GM23338 (cell line): ENCODE measurements around the gene C9orf85. TPM values are rescaled to one million over a fixed set of nuclear protein-coding genes. Genes with fewer than 3 reads are reported as not detected.

Source experiments
- ATAC-seq: fragments of 200-7000 bp; cut with Tn5 transposase; 3 replicates; pipeline ENCODE4 v1.9.1; 2020
- DNase-seq: peaks from one replicate; pipeline ENCODE4 v3.0.0-alpha.2; 2015; ENCODE audit warnings: low spot score
- H2AFZ ChIP-seq: fragments of 200-600 bp; sonication (generic); 2 replicates; pipeline ENCODE4 v1.8.0; 2016; ENCODE audit warnings: antibody characterized with exemption, mild to moderate bottlenecking, moderate library complexity
- H3F3A ChIP-seq: fragments of 200-600 bp; sonication (generic); replicated peaks from 2 replicates; pipeline ENCODE4 v1.8.0; 2017; ENCODE audit warnings: antibody characterized with exemption, mixed run types, low read depth
- H3K27ac ChIP-seq: fragments of 200-600 bp; sonication (generic); 2 replicates; pipeline ENCODE4 v1.6.1; 2016; ENCODE audit warnings: low read depth
- H3K27me3 ChIP-seq: fragments of 200-600 bp; sonication (generic); 2 replicates; pipeline ENCODE4 v1.8.0; 2016; ENCODE audit warnings: mild to moderate bottlenecking, mixed run types, moderate library complexity; ENCODE audit not compliant: insufficient read depth
- H3K36me3 ChIP-seq: fragments of 200-600 bp; sonication (generic); 2 replicates; pipeline ENCODE4 v1.8.0; 2016; ENCODE audit warnings: mild to moderate bottlenecking; ENCODE audit not compliant: insufficient read depth
- H3K4me1 ChIP-seq: fragments of 200-600 bp; sonication (generic); 2 replicates; pipeline ENCODE4 v1.8.0; 2016; ENCODE audit warnings: mild to moderate bottlenecking, moderate library complexity; ENCODE audit not compliant: insufficient read depth
- H3K4me2 ChIP-seq: fragments of 200-600 bp; sonication (generic); 2 replicates; pipeline ENCODE4 v1.7.1; 2017; ENCODE audit warnings: mixed run types
- H3K4me3 ChIP-seq: fragments of 200-600 bp; sonication (generic); 2 replicates; pipeline ENCODE4 v1.6.1; 2016; ENCODE audit warnings: mixed run types
- H3K79me2 ChIP-seq: fragments of 200-600 bp; sonication (generic); replicated peaks from 2 replicates; pipeline ENCODE4 v1.8.0; 2017; ENCODE audit warnings: mild to moderate bottlenecking; ENCODE audit not compliant: insufficient read depth
- H3K9me2 ChIP-seq: fragments of 200-600 bp; sonication (generic); 2 replicates; pipeline ENCODE4 v1.8.0; 2017; ENCODE audit not compliant: insufficient read depth
- H4K20me1 ChIP-seq: fragments of 200-600 bp; sonication (generic); replicated peaks from 2 replicates; pipeline ENCODE4 v1.8.0; 2017; ENCODE audit warnings: mild to moderate bottlenecking; ENCODE audit not compliant: insufficient read depth
- H3K27ac Mint-ChIP-seq: 2 replicates; pipeline ENCODE4 v1.8.0; 2020; ENCODE audit warnings: inconsistent platforms, mild to moderate bottlenecking, moderate library complexity, mixed read lengths
- H3K27me3 Mint-ChIP-seq: 3 replicates; pipeline ENCODE4 v1.8.0; 2022; ENCODE audit warnings: low read depth, mild to moderate bottlenecking, moderate library complexity, mixed read lengths, inconsistent platforms; ENCODE audit not compliant: insufficient read depth, poor library complexity
- H3K36me3 Mint-ChIP-seq: 3 replicates; pipeline ENCODE4 v1.8.0; 2021; ENCODE audit warnings: low read depth, mild to moderate bottlenecking, inconsistent platforms, moderate library complexity, mixed read lengths
- H3K4me1 Mint-ChIP-seq: 3 replicates; pipeline ENCODE4 v1.8.0; 2020; ENCODE audit warnings: mild to moderate bottlenecking, inconsistent platforms, mixed read lengths
- H3K4me3 Mint-ChIP-seq: 3 replicates; pipeline ENCODE4 v1.8.0; 2021; ENCODE audit warnings: moderate library complexity, mild to moderate bottlenecking, inconsistent platforms, mixed read lengths
- H3K9me3 Mint-ChIP-seq: 3 replicates; pipeline ENCODE4 v1.8.0; 2020; ENCODE audit warnings: moderate library complexity, mild to moderate bottlenecking, inconsistent platforms, mixed read lengths
- EZH2 ChIP-seq: fragments of 200-600 bp; sonication (generic); IDR thresholded peaks from one replicate; pipeline ENCODE4 v1.8.0; 2017; ENCODE audit warnings: antibody characterized with exemption, mild to moderate bottlenecking, low read depth; ENCODE audit not compliant: unreplicated experiment
- EZH2phosphoT487 ChIP-seq: fragments of 200-600 bp; sonication (generic); IDR thresholded peaks from one replicate; pipeline ENCODE4 v1.8.1; 2018; ENCODE audit warnings: antibody characterized with exemption; ENCODE audit not compliant: unreplicated experiment
- JUNB ChIP-seq: IDR thresholded peaks from one replicate; pipeline ENCODE4 v1.6.1; 2016; ENCODE audit warnings: antibody characterized with exemption; ENCODE audit not compliant: unreplicated experiment
- POLR2AphosphoS5 ChIP-seq: IDR thresholded peaks from 2 replicates; pipeline ENCODE4 v1.6.1; 2016; ENCODE audit warnings: antibody characterized with exemption, low read depth
- ZNF114 ChIP-seq: fragments of 250-450 bp; sonication (Bioruptor Pico); IDR thresholded peaks from 2 replicates; pipeline ENCODE4 v1.5.0; 2020; ENCODE audit warnings: mild to moderate bottlenecking, moderate library complexity
- ZNF331 ChIP-seq: fragments of 250-450 bp; sonication (Bioruptor Pico); IDR thresholded peaks from 2 replicates; pipeline ENCODE4 v1.5.0; 2020; ENCODE audit warnings: low read depth, mild to moderate bottlenecking, moderate library complexity
- polyA plus RNA-seq: library from polyadenylated mRNA; unstranded; fragments of >200 nt; fragmentation: Nextera tagmentation; extraction: Ambion mirVana; gene quantifications from 2 replicates; pipeline ENCODE4 v1.2.1, GENCODE V29; 2016
- total RNA-seq: library from RNA; depleted of rRNA; stranded (reverse); fragments of >200 nt; shearing (Covaris generic); gene quantifications from 2 replicates; pipeline ENCODE4 v1.2.3, GENCODE V29; 2014
- TF ChIP-seq, protein P1 (sequence below): IDR thresholded peaks from one replicate; pipeline ENCODE4 v1.6.1; 2018; ENCODE audit warnings: antibody characterized with exemption; ENCODE audit not compliant: unreplicated experiment
- TF ChIP-seq, protein P2 (sequence below), 2 experiments: fragments of 200-600 bp in 1 of 2; sonication (generic) in 1 of 2; conservative IDR thresholded peaks; 2 replicates each; pipeline versions ENCODE4 v1.5.1 to v1.6.1; 2016 to 2017; ENCODE audit warnings: antibody characterized with exemption in 2 of 2, low read depth in 2 of 2, mild to moderate bottlenecking in 2 of 2, moderate library complexity in 1 of 2
- TF ChIP-seq, protein P3 (sequence below): IDR thresholded peaks from 2 replicates; pipeline ENCODE4 v1.6.1; 2016; ENCODE audit warnings: antibody characterized with exemption
- TF ChIP-seq, protein P4 (sequence below): fragments of 250-450 bp; sonication (Bioruptor Pico); IDR thresholded peaks from 2 replicates; pipeline ENCODE4 v1.5.0; 2020; ENCODE audit warnings: mild to moderate bottlenecking, moderate library complexity

C9orf85 gene
- total and polyA plus RNA-seq, 2 experiments from 2014 or later = 10.3 to 20.8 TPM

DNA sequence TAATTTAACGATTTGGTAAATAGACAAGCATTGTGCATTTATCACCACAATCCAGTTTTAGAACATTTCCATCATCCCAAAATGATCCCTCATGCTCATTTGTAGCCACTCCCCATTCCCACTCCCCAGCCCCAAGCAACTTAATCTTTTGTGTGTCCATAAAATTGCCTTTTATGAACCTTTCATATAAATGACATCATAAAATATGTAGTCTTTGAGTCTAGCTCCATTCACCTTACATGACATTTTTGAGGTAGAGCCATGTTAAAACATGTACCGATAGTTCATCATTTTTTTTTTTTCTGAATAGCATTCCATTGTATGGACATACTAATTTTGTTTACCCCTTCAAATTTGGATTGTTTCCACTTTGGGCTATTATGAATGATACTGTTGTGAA lies 70.5 kb downstream of the C9orf85 start (continued):
- TF ChIP-seq, protein P1, sequence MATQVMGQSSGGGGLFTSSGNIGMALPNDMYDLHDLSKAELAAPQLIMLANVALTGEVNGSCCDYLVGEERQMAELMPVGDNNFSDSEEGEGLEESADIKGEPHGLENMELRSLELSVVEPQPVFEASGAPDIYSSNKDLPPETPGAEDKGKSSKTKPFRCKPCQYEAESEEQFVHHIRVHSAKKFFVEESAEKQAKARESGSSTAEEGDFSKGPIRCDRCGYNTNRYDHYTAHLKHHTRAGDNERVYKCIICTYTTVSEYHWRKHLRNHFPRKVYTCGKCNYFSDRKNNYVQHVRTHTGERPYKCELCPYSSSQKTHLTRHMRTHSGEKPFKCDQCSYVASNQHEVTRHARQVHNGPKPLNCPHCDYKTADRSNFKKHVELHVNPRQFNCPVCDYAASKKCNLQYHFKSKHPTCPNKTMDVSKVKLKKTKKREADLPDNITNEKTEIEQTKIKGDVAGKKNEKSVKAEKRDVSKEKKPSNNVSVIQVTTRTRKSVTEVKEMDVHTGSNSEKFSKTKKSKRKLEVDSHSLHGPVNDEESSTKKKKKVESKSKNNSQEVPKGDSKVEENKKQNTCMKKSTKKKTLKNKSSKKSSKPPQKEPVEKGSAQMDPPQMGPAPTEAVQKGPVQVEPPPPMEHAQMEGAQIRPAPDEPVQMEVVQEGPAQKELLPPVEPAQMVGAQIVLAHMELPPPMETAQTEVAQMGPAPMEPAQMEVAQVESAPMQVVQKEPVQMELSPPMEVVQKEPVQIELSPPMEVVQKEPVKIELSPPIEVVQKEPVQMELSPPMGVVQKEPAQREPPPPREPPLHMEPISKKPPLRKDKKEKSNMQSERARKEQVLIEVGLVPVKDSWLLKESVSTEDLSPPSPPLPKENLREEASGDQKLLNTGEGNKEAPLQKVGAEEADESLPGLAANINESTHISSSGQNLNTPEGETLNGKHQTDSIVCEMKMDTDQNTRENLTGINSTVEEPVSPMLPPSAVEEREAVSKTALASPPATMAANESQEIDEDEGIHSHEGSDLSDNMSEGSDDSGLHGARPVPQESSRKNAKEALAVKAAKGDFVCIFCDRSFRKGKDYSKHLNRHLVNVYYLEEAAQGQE = no peak
- TF ChIP-seq JUNB = no peak
- TF ChIP-seq, protein P2, sequence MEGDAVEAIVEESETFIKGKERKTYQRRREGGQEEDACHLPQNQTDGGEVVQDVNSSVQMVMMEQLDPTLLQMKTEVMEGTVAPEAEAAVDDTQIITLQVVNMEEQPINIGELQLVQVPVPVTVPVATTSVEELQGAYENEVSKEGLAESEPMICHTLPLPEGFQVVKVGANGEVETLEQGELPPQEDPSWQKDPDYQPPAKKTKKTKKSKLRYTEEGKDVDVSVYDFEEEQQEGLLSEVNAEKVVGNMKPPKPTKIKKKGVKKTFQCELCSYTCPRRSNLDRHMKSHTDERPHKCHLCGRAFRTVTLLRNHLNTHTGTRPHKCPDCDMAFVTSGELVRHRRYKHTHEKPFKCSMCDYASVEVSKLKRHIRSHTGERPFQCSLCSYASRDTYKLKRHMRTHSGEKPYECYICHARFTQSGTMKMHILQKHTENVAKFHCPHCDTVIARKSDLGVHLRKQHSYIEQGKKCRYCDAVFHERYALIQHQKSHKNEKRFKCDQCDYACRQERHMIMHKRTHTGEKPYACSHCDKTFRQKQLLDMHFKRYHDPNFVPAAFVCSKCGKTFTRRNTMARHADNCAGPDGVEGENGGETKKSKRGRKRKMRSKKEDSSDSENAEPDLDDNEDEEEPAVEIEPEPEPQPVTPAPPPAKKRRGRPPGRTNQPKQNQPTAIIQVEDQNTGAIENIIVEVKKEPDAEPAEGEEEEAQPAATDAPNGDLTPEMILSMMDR (conservative IDR thresholded peaks at IDR 0.05; ENCODE audit: low read depth in 2 of 2) = no peak
- no peak for TF ChIP-seq ZNF331

DNA sequence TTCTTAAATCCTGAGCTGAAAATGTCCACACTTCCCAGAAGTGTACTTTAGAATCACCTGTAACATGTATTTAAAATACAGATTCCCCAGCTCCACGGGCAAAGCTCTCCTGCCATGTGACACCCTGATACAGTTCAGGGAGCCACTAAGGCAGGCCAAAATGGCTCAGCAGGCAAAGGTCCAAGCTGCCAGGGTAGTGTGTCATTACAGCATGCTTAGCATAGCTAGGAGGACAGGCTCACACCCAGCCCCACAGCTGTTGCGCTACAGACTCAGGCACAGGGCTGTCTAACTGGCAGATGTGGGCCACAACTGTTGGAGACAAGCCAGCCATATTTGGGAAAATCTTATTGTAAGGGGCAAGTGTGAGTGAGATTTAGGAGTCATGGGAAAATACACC lies 73.0 kb downstream of the C9orf85 start:
- Mint-ChIP-seq H3K9me3 (no peaks in the 10 kb centered on the region; the same call in 2 of the 3 replicates), H3K27me3 (peaks cover 4% of the 10 kb centered on the region), H3K27ac (no peak overlapping the region), H3K4me3 (no peak overlapping the region; the same call in 2 of the 3 replicates), H3K36me3 (no peaks in the 10 kb centered on the region; the same call in 2 of the 3 replicates), H3K4me1 (peaks cover 31% of the 10 kb centered on the region)
- peak overlapping the region; percentile 55 for H3K27ac ChIP-seq
- no peaks in the 10 kb centered on the region for H3K36me3 ChIP-seq
- H3K27me3 ChIP-seq = no peaks in the 10 kb centered on the region
- no peaks in the 10 kb centered on the region for H4K20me1 ChIP-seq
- 0 out of 2 replicates have a peak, but pooled peaks cover 3% of the 10 kb centered on the region for H3K9me2 ChIP-seq
- H3K4me3 ChIP-seq = no peak overlapping the region
- no peaks in the 10 kb centered on the region for H3F3A ChIP-seq
- DNase-seq (no peak), ATAC-seq (peak; percentile 24)
- H3K4me2 ChIP-seq = 0 out of 2 replicates have a peak overlapping the region, but pooled peaks have one; percentile 14
- H3K79me2 ChIP-seq = no peaks in the 10 kb centered on the region
- peaks cover 21% of the 10 kb centered on the region for H3K4me1 ChIP-seq
- H2AFZ ChIP-seq = 0 out of 2 replicates have a peak overlapping the region, but pooled peaks have one; percentile 1
- TF ChIP-seq POLR2AphosphoS5 (no peak), ZNF114 (no peak), ZNF331 (no peak), EZH2 (no peak), EZH2phosphoT487 (no peak)
- TF ChIP-seq, protein P3, sequence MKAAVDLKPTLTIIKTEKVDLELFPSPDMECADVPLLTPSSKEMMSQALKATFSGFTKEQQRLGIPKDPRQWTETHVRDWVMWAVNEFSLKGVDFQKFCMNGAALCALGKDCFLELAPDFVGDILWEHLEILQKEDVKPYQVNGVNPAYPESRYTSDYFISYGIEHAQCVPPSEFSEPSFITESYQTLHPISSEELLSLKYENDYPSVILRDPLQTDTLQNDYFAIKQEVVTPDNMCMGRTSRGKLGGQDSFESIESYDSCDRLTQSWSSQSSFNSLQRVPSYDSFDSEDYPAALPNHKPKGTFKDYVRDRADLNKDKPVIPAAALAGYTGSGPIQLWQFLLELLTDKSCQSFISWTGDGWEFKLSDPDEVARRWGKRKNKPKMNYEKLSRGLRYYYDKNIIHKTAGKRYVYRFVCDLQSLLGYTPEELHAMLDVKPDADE = no peak
- TF ChIP-seq, protein P4, sequence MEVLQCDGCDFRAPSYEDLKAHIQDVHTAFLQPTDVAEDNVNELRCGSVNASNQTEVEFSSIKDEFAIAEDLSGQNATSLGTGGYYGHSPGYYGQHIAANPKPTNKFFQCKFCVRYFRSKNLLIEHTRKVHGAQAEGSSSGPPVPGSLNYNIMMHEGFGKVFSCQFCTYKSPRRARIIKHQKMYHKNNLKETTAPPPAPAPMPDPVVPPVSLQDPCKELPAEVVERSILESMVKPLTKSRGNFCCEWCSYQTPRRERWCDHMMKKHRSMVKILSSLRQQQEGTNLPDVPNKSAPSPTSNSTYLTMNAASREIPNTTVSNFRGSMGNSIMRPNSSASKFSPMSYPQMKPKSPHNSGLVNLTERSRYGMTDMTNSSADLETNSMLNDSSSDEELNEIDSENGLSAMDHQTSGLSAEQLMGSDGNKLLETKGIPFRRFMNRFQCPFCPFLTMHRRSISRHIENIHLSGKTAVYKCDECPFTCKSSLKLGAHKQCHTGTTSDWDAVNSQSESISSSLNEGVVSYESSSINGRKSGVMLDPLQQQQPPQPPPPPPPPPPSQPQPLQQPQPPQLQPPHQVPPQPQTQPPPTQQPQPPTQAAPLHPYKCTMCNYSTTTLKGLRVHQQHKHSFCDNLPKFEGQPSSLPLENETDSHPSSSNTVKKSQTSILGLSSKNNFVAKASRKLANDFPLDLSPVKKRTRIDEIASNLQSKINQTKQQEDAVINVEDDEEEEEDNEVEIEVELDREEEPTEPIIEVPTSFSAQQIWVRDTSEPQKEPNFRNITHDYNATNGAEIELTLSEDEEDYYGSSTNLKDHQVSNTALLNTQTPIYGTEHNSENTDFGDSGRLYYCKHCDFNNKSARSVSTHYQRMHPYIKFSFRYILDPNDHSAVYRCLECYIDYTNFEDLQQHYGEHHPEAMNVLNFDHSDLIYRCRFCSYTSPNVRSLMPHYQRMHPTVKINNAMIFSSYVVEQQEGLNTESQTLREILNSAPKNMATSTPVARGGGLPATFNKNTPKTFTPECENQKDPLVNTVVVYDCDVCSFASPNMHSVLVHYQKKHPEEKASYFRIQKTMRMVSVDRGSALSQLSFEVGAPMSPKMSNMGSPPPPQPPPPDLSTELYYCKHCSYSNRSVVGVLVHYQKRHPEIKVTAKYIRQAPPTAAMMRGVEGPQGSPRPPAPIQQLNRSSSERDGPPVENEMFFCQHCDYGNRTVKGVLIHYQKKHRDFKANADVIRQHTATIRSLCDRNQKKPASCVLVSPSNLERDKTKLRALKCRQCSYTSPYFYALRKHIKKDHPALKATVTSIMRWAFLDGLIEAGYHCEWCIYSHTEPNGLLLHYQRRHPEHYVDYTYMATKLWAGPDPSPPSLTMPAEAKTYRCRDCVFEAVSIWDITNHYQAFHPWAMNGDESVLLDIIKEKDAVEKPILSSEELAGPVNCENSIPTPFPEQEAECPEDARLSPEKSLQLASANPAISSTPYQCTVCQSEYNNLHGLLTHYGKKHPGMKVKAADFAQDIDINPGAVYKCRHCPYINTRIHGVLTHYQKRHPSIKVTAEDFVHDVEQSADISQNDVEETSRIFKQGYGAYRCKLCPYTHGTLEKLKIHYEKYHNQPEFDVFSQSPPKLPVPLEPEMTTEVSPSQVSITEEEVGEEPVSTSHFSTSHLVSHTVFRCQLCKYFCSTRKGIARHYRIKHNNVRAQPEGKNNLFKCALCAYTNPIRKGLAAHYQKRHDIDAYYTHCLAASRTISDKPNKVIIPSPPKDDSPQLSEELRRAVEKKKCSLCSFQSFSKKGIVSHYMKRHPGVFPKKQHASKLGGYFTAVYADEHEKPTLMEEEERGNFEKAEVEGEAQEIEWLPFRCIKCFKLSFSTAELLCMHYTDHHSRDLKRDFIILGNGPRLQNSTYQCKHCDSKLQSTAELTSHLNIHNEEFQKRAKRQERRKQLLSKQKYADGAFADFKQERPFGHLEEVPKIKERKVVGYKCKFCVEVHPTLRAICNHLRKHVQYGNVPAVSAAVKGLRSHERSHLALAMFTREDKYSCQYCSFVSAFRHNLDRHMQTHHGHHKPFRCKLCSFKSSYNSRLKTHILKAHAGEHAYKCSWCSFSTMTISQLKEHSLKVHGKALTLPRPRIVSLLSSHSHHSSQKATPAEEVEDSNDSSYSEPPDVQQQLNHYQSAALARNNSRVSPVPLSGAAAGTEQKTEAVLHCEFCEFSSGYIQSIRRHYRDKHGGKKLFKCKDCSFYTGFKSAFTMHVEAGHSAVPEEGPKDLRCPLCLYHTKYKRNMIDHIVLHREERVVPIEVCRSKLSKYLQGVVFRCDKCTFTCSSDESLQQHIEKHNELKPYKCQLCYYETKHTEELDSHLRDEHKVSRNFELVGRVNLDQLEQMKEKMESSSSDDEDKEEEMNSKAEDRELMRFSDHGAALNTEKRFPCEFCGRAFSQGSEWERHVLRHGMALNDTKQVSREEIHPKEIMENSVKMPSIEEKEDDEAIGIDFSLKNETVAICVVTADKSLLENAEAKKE = no peak
